Esophagus muscularis mucosa (tissue), 4 donors: ENCODE measurements around the gene FAT3.

ENCODE experiments used
- EP300 ChIP-seq: sonication (generic); formaldehyde crosslinking; IDR thresholded peaks from one replicate; pipeline ENCODE4 v1.6.1; 2017; ENCODE audit warnings: antibody characterized with exemption
- POLR2A ChIP-seq: fragments of 450-650 bp; IDR thresholded peaks from one replicate; pipeline ENCODE4 v1.6.1; 2017; ENCODE audit warnings: antibody characterized with exemption, moderate library complexity, mild to moderate bottlenecking, low read depth
- POLR2AphosphoS5 ChIP-seq, 2 donors: sonication (generic); formaldehyde crosslinking; IDR thresholded peaks; one replicate each; pipeline ENCODE4 v1.6.1; 2017; ENCODE audit warnings: antibody characterized with exemption in 2 of 2
- TF ChIP-seq, protein P1 (sequence below), 3 experiments: fragments of 200-600 bp in 2 of 3; fragments of 450-650 bp in 1 of 3; sonication (generic) in 2 of 3; IDR thresholded peaks; one replicate each; pipeline ENCODE4 v1.5.1; 2017 to 2019; ENCODE audit warnings: antibody characterized with exemption in 3 of 3, mild to moderate bottlenecking in 2 of 3, moderate library complexity in 1 of 3

- TF ChIP-seq POLR2AphosphoS5 (IDR thresholded peaks at IDR 0.05), result no peak
- TF ChIP-seq, protein P1, sequence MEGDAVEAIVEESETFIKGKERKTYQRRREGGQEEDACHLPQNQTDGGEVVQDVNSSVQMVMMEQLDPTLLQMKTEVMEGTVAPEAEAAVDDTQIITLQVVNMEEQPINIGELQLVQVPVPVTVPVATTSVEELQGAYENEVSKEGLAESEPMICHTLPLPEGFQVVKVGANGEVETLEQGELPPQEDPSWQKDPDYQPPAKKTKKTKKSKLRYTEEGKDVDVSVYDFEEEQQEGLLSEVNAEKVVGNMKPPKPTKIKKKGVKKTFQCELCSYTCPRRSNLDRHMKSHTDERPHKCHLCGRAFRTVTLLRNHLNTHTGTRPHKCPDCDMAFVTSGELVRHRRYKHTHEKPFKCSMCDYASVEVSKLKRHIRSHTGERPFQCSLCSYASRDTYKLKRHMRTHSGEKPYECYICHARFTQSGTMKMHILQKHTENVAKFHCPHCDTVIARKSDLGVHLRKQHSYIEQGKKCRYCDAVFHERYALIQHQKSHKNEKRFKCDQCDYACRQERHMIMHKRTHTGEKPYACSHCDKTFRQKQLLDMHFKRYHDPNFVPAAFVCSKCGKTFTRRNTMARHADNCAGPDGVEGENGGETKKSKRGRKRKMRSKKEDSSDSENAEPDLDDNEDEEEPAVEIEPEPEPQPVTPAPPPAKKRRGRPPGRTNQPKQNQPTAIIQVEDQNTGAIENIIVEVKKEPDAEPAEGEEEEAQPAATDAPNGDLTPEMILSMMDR (IDR thresholded peaks at IDR 0.05), result no peak
- TF ChIP-seq POLR2A, result no peak
- no peak for TF ChIP-seq EP300
Observed at GRCh38 chr11:92245700-92246271, 21.2 kb downstream of the FAT3 start.
